H9 (cell line): ENCODE data around the gene MAGED4. TPM values are rescaled to one million over a fixed set of nuclear protein-coding genes. Genes with fewer than 3 reads are reported as not detected.

ENCODE experiments used
- DNase-seq: peaks from one replicate; pipeline ENCODE4 v3.0.0-alpha.2; 2017
- H2AFZ ChIP-seq: one replicate; pipeline ENCODE4 v1.6.1; 2013; ENCODE audit warnings: mild to moderate bottlenecking, low read length, control low read depth, moderate library complexity
- H2AK5ac ChIP-seq: 2 replicates; pipeline ENCODE4 v1.6.1; 2013; ENCODE audit warnings: low read length, control low read depth, mixed read lengths; ENCODE audit not compliant: insufficient read length
- H2BK120ac ChIP-seq: one replicate; pipeline ENCODE4 v1.6.1; 2013; ENCODE audit warnings: low read depth, mild to moderate bottlenecking, low read length, control low read depth, inconsistent platforms; ENCODE audit not compliant: poor library complexity, severe bottlenecking
- H2BK12ac ChIP-seq: 2 replicates; pipeline ENCODE4 v1.6.1; 2013; ENCODE audit warnings: low read length, control low read depth, mixed read lengths, low read depth; ENCODE audit not compliant: insufficient read length
- H2BK15ac ChIP-seq: 2 replicates; pipeline ENCODE4 v1.6.1; 2013; ENCODE audit warnings: low read depth, low read length, control low read depth
- H2BK20ac ChIP-seq: one replicate; pipeline ENCODE4 v1.6.1; 2013; ENCODE audit warnings: low read depth, mild to moderate bottlenecking, low read length, control low read depth, inconsistent platforms; ENCODE audit not compliant: poor library complexity, severe bottlenecking
- H2BK5ac ChIP-seq: 2 replicates; pipeline ENCODE4 v1.6.1; 2013; ENCODE audit warnings: low read length, control low read depth, mixed read lengths; ENCODE audit not compliant: insufficient read length
- H3K14ac ChIP-seq: 2 replicates; pipeline ENCODE4 v1.6.1; 2013; ENCODE audit warnings: low read length, control low read depth; ENCODE audit not compliant: insufficient read depth
- H3K18ac ChIP-seq: 2 replicates; pipeline ENCODE4 v1.6.1; 2013; ENCODE audit warnings: low read depth, mild to moderate bottlenecking, mixed read lengths, low read length, control low read depth; ENCODE audit not compliant: insufficient read length
- H3K23ac ChIP-seq: 2 replicates; pipeline ENCODE4 v1.6.1; 2013; ENCODE audit warnings: low read length, control low read depth, mixed read lengths, low read depth; ENCODE audit not compliant: insufficient read length
- H3K23me2 ChIP-seq: 2 replicates; pipeline ENCODE4 v1.6.1; 2013; ENCODE audit warnings: low read depth, mild to moderate bottlenecking, mixed read lengths, low read length, control low read depth; ENCODE audit not compliant: insufficient read length, poor library complexity, severe bottlenecking
- H3K27ac ChIP-seq: 2 replicates; pipeline ENCODE4 v1.5.1; 2013; ENCODE audit warnings: low read length, control low read depth, mixed read lengths, low read depth; ENCODE audit not compliant: insufficient read length
- H3K27me3 ChIP-seq: 2 replicates; pipeline ENCODE4 v1.6.1; 2013; ENCODE audit warnings: low read length, control low read depth, inconsistent platforms; ENCODE audit not compliant: insufficient read depth
- H3K4ac ChIP-seq: 2 replicates; pipeline ENCODE4 v1.6.1; 2013; ENCODE audit warnings: low read depth, mild to moderate bottlenecking, control low read depth, inconsistent platforms, low read length, moderate library complexity
- H3K4me1 ChIP-seq: 2 replicates; pipeline ENCODE4 v1.6.1; 2013; ENCODE audit warnings: low read length, control low read depth, inconsistent platforms; ENCODE audit not compliant: insufficient read depth
- H3K4me2 ChIP-seq: 2 replicates; pipeline ENCODE4 v1.6.1; 2013; ENCODE audit warnings: low read length, control low read depth, mixed read lengths; ENCODE audit not compliant: insufficient read length, insufficient read depth
- H3K56ac ChIP-seq: 2 replicates; pipeline ENCODE4 v1.6.1; 2013; ENCODE audit warnings: low read depth, mild to moderate bottlenecking, mixed read lengths, low read length, control low read depth; ENCODE audit not compliant: insufficient read length
- H3K79me1 ChIP-seq: 2 replicates; pipeline ENCODE4 v1.6.1; 2013; ENCODE audit warnings: low read depth, mild to moderate bottlenecking, moderate library complexity, low read length, control low read depth, inconsistent platforms; ENCODE audit not compliant: insufficient read depth, poor library complexity, severe bottlenecking
- H3K79me2 ChIP-seq: 2 replicates; pipeline ENCODE4 v1.6.1; 2013; ENCODE audit warnings: low read length, control low read depth, inconsistent platforms; ENCODE audit not compliant: insufficient read depth
- H3K9ac ChIP-seq: 2 replicates; pipeline ENCODE4 v1.6.1; 2013; ENCODE audit warnings: low read length, control low read depth, mixed read lengths; ENCODE audit not compliant: insufficient read length; ENCODE audit errors: extremely low read depth
- H3K9me3 ChIP-seq: one replicate; pipeline ENCODE4 v1.6.1; 2013; ENCODE audit warnings: low read depth, low read length, inconsistent platforms; ENCODE audit not compliant: control insufficient read depth
- H3T11ph ChIP-seq: one replicate; pipeline ENCODE4 v1.6.1; 2013; ENCODE audit warnings: mild to moderate bottlenecking, low read length, control low read depth, inconsistent platforms
- H4K20me1 ChIP-seq: one replicate; pipeline ENCODE4 v1.6.1; 2013; ENCODE audit not compliant: control insufficient read depth, insufficient read length, insufficient read depth
- H4K5ac ChIP-seq: 2 replicates; pipeline ENCODE4 v1.6.1; 2013; ENCODE audit warnings: low read depth, mild to moderate bottlenecking, mixed read lengths, low read length, control low read depth; ENCODE audit not compliant: insufficient read length
- H4K8ac ChIP-seq: replicated peaks from 2 replicates; pipeline ENCODE4 v1.6.1; 2013; ENCODE audit warnings: low read length, control low read depth, mixed read lengths, low read depth; ENCODE audit not compliant: insufficient read length
- H4K91ac ChIP-seq: 2 replicates; pipeline ENCODE4 v1.6.1; 2013; ENCODE audit warnings: low read depth, mild to moderate bottlenecking, moderate library complexity, mixed read lengths, low read length, control low read depth; ENCODE audit not compliant: insufficient read length
- H3K27ac Mint-ChIP-seq, 3 experiments: 2 replicates in 2 of 3; 3 replicates in 1 of 3; pipeline ENCODE4 v1.8.0; 2020 to 2021; ENCODE audit warnings: mixed read lengths in 3 of 3, mild to moderate bottlenecking in 1 of 3, moderate library complexity in 1 of 3
- H3K27me3 Mint-ChIP-seq: 2 replicates; pipeline ENCODE4 v1.8.0; 2021; ENCODE audit warnings: low read depth, mild to moderate bottlenecking, moderate library complexity, mixed read lengths
- H3K36me3 Mint-ChIP-seq, 3 experiments: 2 replicates in 2 of 3; 3 replicates in 1 of 3; pipeline ENCODE4 v1.8.0; 2020 to 2021; ENCODE audit warnings: low read depth in 3 of 3, mixed read lengths in 3 of 3; ENCODE audit not compliant: insufficient read depth in 1 of 3
- H3K4me1 Mint-ChIP-seq, 2 experiments: 2 replicates each; pipeline ENCODE4 v1.8.0; 2020; ENCODE audit warnings: mixed read lengths in 2 of 2
- H3K4me3 Mint-ChIP-seq, 2 experiments: 2 replicates in 1 of 2; 3 replicates in 1 of 2; pipeline ENCODE4 v1.8.0; 2020 to 2021; ENCODE audit warnings: mild to moderate bottlenecking in 2 of 2, mixed read lengths in 2 of 2, moderate library complexity in 1 of 2
- H3K9me3 Mint-ChIP-seq, 2 experiments: 2 replicates in 1 of 2; 3 replicates in 1 of 2; pipeline ENCODE4 v1.8.0; 2020; ENCODE audit warnings: mild to moderate bottlenecking in 2 of 2, mixed read lengths in 2 of 2, moderate library complexity in 1 of 2
- CTCF ChIP-seq: fragments of 200-600 bp; sonication (generic); conservative IDR thresholded peaks from 3 replicates; pipeline ENCODE4 v1.8.0; 2021; ENCODE audit warnings: antibody characterized with exemption, mild to moderate bottlenecking
- total RNA-seq: library from RNA; stranded (reverse); gene quantifications from 2 replicates; pipeline ENCODE4 v1.2.1, GENCODE V29; 2021

MAGED4 gene
- total RNA-seq, 1 experiment from 2014 or later = 74.5 TPM

- H3K4me1 ChIP-seq = no peaks in the 10 kb centered on the region
- no peak overlapping the region for H3T11ph ChIP-seq
- H3K9ac ChIP-seq = no peak overlapping the region
- H3K27me3 ChIP-seq = no peaks in the 10 kb centered on the region
- H3K36me3 Mint-ChIP-seq = peaks cover 11 to 25% (median 25%) of the 10 kb centered on the region in 3 experiments
- no peak overlapping the region for H2BK120ac ChIP-seq
- no peak overlapping the region for H2BK15ac ChIP-seq
- no peak overlapping the region for H4K5ac ChIP-seq
- no peak for TF ChIP-seq CTCF
- no peak overlapping the region for H3K27ac ChIP-seq
- no peak overlapping the region for H2BK5ac ChIP-seq
- H3K4me3 Mint-ChIP-seq = no peak overlapping the region
- H3K23ac ChIP-seq = no peak overlapping the region
- DNase-seq = no peak
- H3K9me3 ChIP-seq = peaks cover 17% of the 10 kb centered on the region
- H3K56ac ChIP-seq = no peak overlapping the region
- no peak overlapping the region for H3K27ac Mint-ChIP-seq
- no peak overlapping the region for H2BK12ac ChIP-seq
- H3K4ac ChIP-seq = no peak overlapping the region
- peaks cover 57 to 65% of the 10 kb centered on the region in 2 experiments for H3K9me3 Mint-ChIP-seq
- H4K8ac ChIP-seq = no peak overlapping the region
- no peaks in the 10 kb centered on the region for H3K79me2 ChIP-seq
- no peaks in the 10 kb centered on the region; the same call in 1 of the 2 replicates for H3K27me3 Mint-ChIP-seq
- H4K20me1 ChIP-seq = no peaks in the 10 kb centered on the region
- no peaks in the 10 kb centered on the region for H3K23me2 ChIP-seq
- no peaks in the 10 kb centered on the region for H3K79me1 ChIP-seq
- H4K91ac ChIP-seq = no peak overlapping the region
- H3K4me1 Mint-ChIP-seq = peaks cover 5% of the 10 kb centered on the region in 2 experiments; a peak in 3 of 4 replicates
- H3K4me2 ChIP-seq = no peak overlapping the region
- no peak overlapping the region for H2BK20ac ChIP-seq
- H2AFZ ChIP-seq = no peak overlapping the region
- no peak overlapping the region for H3K18ac ChIP-seq
- no peak overlapping the region for H2AK5ac ChIP-seq
- no peak overlapping the region for H3K14ac ChIP-seq
These were observed 36.2 kb downstream of the MAGED4 start for GRCh38 chrX:52220936-52221335.

Other genes with a start within 250 kb of the MAGED4 start
- 111 and 118 TPM in 2 replicates for gene MAGED4B, start 115.7 kb upstream of the MAGED4 start, total RNA-seq
- gene XAGE2, start 184.1 kb downstream of the MAGED4 start, total RNA-seq = not detected in 2 replicates